HepG2 (cell line): Measurements from ENCODE around the gene DMKN. TPM values are rescaled to one million over a fixed set of nuclear protein-coding genes. Genes with fewer than 3 reads are reported as not detected.

Source experiments
- CBX1 ChIP-seq: IDR thresholded peaks from one replicate; pipeline ENCODE4 v1.6.1; 2016; ENCODE audit warnings: antibody characterized with exemption, low read depth
- CBX5 ChIP-seq: sonication (generic); formaldehyde crosslinking; IDR thresholded peaks from 2 replicates; pipeline ENCODE4 v1.4.0; 2020; ENCODE audit warnings: missing genetic modification reagents, borderline replicate concordance
- DNMT3B ChIP-seq: conservative IDR thresholded peaks from 2 replicates; pipeline ENCODE4 v1.6.1; 2016; ENCODE audit warnings: missing biosample characterization, control low read depth
- ELF1 ChIP-seq: sonication (generic); formaldehyde crosslinking; IDR thresholded peaks from 2 replicates; pipeline ENCODE4 v1.4.0; 2020; ENCODE audit warnings: missing genetic modification reagents
- GATAD2A ChIP-seq: IDR thresholded peaks from 2 replicates; pipeline ENCODE4 v1.6.1; 2016
- HMG20B ChIP-seq: conservative IDR thresholded peaks from 2 replicates; pipeline ENCODE4 v1.6.1; 2016; ENCODE audit warnings: missing genetic modification reagents, missing compliant biosample characterization
- IRX3 ChIP-seq: sonication (generic); formaldehyde crosslinking; IDR thresholded peaks from 2 replicates; pipeline ENCODE4 v1.8.1; 2023; ENCODE audit warnings: mild to moderate bottlenecking, low read depth, missing genetic modification reagents, borderline replicate concordance
- NR2F1 ChIP-seq, 2 experiments: fragments of 450-650 bp in 1 of 2; formaldehyde crosslinking in 1 of 2; IDR thresholded peaks; 2 replicates each; pipeline versions ENCODE4 v1.5.0 to v1.6.1; 2016 to 2020; ENCODE audit warnings: mild to moderate bottlenecking in 1 of 2, missing compliant biosample characterization in 1 of 2, missing genetic modification reagents in 1 of 2, moderate library complexity in 1 of 2
- NR2F6 ChIP-seq, 2 experiments: IDR thresholded peaks; 2 replicates each; pipeline ENCODE4 v1.6.1; 2016; ENCODE audit warnings: antibody characterized with exemption in 1 of 2, mild to moderate bottlenecking in 1 of 2
- PCBP2 ChIP-seq: fragments of 200-400 bp; formaldehyde crosslinking; optimal IDR thresholded peaks from 2 replicates; pipeline ENCODE3; 2018; ENCODE audit warnings: low read length, low read depth; ENCODE audit not compliant: poor library complexity, severe bottlenecking
- PHF5A ChIP-seq: IDR thresholded peaks from one replicate; pipeline ENCODE4 v1.6.1; 2018; ENCODE audit warnings: low read depth, missing genetic modification reagents; ENCODE audit not compliant: unreplicated experiment
- PRPF4 ChIP-seq: fragments of 200-400 bp; formaldehyde crosslinking; IDR thresholded peaks from 2 replicates; pipeline ENCODE4 v1.6.1; 2016; ENCODE audit warnings: low read length, low read depth; ENCODE audit not compliant: poor library complexity, severe bottlenecking
- SOX13 ChIP-seq, 3 experiments: fragments of 450-650 bp in 1 of 3; sonication (generic) in 1 of 3; formaldehyde crosslinking in 1 of 3; IDR thresholded peaks in 2 of 3; conservative IDR thresholded peaks in 1 of 3; 2 replicates each; pipeline versions ENCODE4 v1.5.0 to v1.6.1; 2016 to 2020; ENCODE audit warnings: antibody characterized with exemption in 1 of 3, mild to moderate bottlenecking in 1 of 3, missing compliant biosample characterization in 1 of 3, missing genetic modification reagents in 1 of 3, moderate library complexity in 1 of 3
- SRSF1 ChIP-seq: fragments of 200-400 bp; formaldehyde crosslinking; optimal IDR thresholded peaks from 2 replicates; pipeline ENCODE3; 2017; ENCODE audit warnings: mild to moderate bottlenecking, low read depth, low read length, moderate library complexity
- ZBTB7A ChIP-seq: sonication (generic); formaldehyde crosslinking; IDR thresholded peaks from 2 replicates; pipeline ENCODE4 v1.8.0; 2022; ENCODE audit warnings: mild to moderate bottlenecking, missing genetic modification reagents
- ZNF329 ChIP-seq: sonication (generic); formaldehyde crosslinking; IDR thresholded peaks from 2 replicates; pipeline ENCODE4 v1.9.0; 2021; ENCODE audit warnings: low read depth, mild to moderate bottlenecking, missing genetic modification reagents
- ZNF33A ChIP-seq: sonication (generic); formaldehyde crosslinking; IDR thresholded peaks from 2 replicates; pipeline ENCODE4 v1.5.1; 2020; ENCODE audit warnings: missing genetic modification reagents, mild to moderate bottlenecking, moderate library complexity, borderline replicate concordance
- ZNF432 ChIP-seq: sonication (generic); formaldehyde crosslinking; IDR thresholded peaks from 2 replicates; pipeline ENCODE4 v1.5.0; 2020; ENCODE audit warnings: missing genetic modification reagents, mild to moderate bottlenecking, borderline replicate concordance
- ZNF605 ChIP-seq: sonication (generic); formaldehyde crosslinking; IDR thresholded peaks from 2 replicates; pipeline ENCODE4 v1.8.0; 2022; ENCODE audit warnings: mild to moderate bottlenecking, missing genetic modification reagents
- ZNF737 ChIP-seq: sonication (generic); formaldehyde crosslinking; IDR thresholded peaks from 2 replicates; pipeline ENCODE4 v1.5.0; 2020; ENCODE audit warnings: missing genetic modification reagents, mild to moderate bottlenecking, borderline replicate concordance
- ZNF792 ChIP-seq: IDR thresholded peaks from 2 replicates; pipeline ENCODE4 v1.6.1; 2016
- polyA plus RNA-seq, 8 experiments: library from polyadenylated mRNA; depleted of rRNA in 3 of 8; stranded (reverse) in 7 of 8; unstranded in 1 of 8; fragments of >200 nt; fragmentation: Illumina TruSeq in 4 of 8; extraction: Trizol in 4 of 8; gene quantifications; 2 replicates each; pipeline versions ENCODE4 v1.2.1 to v1.2.3, GENCODE V29; 2011 to 2016; ENCODE audit warnings: low read depth in 4 of 8, missing spikeins in 1 of 8, mixed read lengths in 1 of 8; ENCODE audit not compliant: insufficient read depth in 1 of 8
- total RNA-seq, 5 experiments: library from RNA; depleted of rRNA; stranded (reverse); fragments of >200 nt; fragmentation: Illumina TruSeq; extraction: Trizol; gene quantifications; 2 replicates each; pipeline ENCODE4 v1.2.3, GENCODE V29; 2016; ENCODE audit warnings: low read depth in 1 of 5
- TF ChIP-seq, protein P1 (sequence below): sonication (generic); formaldehyde crosslinking; IDR thresholded peaks from 2 replicates; pipeline ENCODE4 v1.4.0; 2020; ENCODE audit warnings: missing genetic modification reagents
- TF ChIP-seq, protein P2 (sequence below): sonication (generic); formaldehyde crosslinking; IDR thresholded peaks from 2 replicates; pipeline ENCODE4 v1.8.1; 2023; ENCODE audit warnings: mild to moderate bottlenecking, missing genetic modification reagents, borderline replicate concordance
- TF ChIP-seq, protein P3 (sequence below): sonication (generic); formaldehyde crosslinking; IDR thresholded peaks from 2 replicates; pipeline ENCODE4 v1.8.1; 2023; ENCODE audit warnings: missing genetic modification reagents, inconsistent platforms, borderline replicate concordance

DMKN gene
- total and polyA plus RNA-seq, 2 of the 13 experiments (the other 11 are each of a cell fraction or from before 2014, with no cell fraction given): 50.8 to 57.1 TPM

DNA sequence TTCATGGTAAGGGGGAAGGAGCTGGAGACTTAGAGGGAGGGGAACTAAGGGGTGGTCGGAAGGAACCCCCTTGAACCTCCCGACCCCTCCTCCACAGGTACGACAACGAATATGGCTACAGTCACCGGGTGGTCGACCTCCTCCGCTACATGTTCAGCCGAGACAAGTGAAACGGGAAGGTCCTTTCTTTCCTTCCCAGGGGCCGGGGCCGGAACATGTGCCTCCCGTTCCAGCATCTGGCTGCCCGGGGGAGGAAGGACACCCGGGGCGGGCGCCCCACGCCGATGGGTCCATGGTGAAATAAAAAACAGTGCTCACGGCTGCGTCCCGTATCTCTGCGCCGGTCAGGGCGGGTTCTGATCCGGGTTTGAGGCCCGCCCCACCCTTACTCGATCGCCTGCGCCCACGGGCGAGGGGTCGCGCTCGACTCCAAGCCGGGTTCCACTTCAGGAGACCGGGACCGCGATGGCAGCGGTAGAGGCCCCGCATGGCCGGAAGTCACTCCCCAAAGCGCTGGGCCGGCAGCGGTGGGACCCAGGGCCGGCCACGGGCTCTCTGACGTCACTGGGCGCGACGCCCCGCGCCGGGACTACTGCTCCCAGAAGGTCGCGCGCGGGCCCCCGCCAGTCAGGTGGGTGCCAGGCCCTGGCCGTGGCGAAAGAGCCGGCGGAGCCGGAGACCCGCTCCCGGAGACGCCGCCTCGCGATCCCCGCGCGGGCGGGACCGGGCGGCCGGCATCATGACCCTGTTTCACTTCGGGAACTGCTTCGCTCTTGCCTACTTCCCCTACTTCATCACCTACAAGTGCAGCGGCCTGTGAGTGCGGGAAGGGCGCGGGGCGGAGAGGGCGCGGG is 31.8 kb upstream of the DMKN start, which contains the start of gene TMEM147 (continued):
- TF ChIP-seq, protein P1, sequence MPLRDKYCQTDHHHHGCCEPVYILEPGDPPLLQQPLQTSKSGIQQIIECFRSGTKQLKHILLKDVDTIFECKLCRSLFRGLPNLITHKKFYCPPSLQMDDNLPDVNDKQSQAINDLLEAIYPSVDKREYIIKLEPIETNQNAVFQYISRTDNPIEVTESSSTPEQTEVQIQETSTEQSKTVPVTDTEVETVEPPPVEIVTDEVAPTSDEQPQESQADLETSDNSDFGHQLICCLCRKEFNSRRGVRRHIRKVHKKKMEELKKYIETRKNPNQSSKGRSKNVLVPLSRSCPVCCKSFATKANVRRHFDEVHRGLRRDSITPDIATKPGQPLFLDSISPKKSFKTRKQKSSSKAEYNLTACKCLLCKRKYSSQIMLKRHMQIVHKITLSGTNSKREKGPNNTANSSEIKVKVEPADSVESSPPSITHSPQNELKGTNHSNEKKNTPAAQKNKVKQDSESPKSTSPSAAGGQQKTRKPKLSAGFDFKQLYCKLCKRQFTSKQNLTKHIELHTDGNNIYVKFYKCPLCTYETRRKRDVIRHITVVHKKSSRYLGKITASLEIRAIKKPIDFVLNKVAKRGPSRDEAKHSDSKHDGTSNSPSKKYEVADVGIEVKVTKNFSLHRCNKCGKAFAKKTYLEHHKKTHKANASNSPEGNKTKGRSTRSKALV (CRISPR knock-in tag): 0 out of 2 replicates have a peak, but pooled peaks have one; percentile 18
- TF ChIP-seq ZNF792 (CRISPR knock-in tag) (peak; percentile 46; the same call in 1 of the 2 replicates), HMG20B (no peak), NR2F1 (CRISPR knock-in tag; IDR thresholded peaks at IDR 0.05) (no peak), NR2F6 (IDR thresholded peaks at IDR 0.05) (no peak), NR2F6 (CRISPR knock-in tag; IDR thresholded peaks at IDR 0.05) (peak; percentile 48), ZNF737 (CRISPR knock-in tag) (no peak), ZNF329 (CRISPR knock-in tag) (no peak), ZBTB7A (CRISPR knock-in tag) (0 out of 2 replicates have a peak, but pooled peaks have one; percentile 17), ELF1 (CRISPR knock-in tag) (peak; percentile 88), ZNF605 (peak; percentile 57; the same call in 1 of the 2 replicates), ZNF33A (CRISPR knock-in tag) (no peak), PHF5A (no peak), CBX1 (peak; percentile 26), DNMT3B (CRISPR knock-in tag) (no peak), PRPF4 (no peak), CBX5 (CRISPR knock-in tag) (peak; percentile 66), SRSF1 (no peak), IRX3 (no peak), SOX13 (IDR thresholded peaks at IDR 0.05) (no peak), SOX13 (CRISPR knock-in tag; conservative IDR thresholded peaks at IDR 0.05 in 1 of 2, IDR thresholded peaks at IDR 0.05 in 1 of 2) (0 out of 4 replicates have a peak, but pooled peaks of 1 of the 2 experiments have one; percentile 13), ZNF432 (CRISPR knock-in tag) (no peak), GATAD2A (CRISPR knock-in tag) (no peak), PCBP2 (no peak)
- TF ChIP-seq, protein P2, sequence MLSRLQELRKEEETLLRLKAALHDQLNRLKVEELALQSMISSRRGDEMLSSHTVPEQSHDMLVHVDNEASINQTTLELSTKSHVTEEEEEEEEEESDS (CRISPR knock-in tag): no peak
- TF ChIP-seq, protein P3, sequence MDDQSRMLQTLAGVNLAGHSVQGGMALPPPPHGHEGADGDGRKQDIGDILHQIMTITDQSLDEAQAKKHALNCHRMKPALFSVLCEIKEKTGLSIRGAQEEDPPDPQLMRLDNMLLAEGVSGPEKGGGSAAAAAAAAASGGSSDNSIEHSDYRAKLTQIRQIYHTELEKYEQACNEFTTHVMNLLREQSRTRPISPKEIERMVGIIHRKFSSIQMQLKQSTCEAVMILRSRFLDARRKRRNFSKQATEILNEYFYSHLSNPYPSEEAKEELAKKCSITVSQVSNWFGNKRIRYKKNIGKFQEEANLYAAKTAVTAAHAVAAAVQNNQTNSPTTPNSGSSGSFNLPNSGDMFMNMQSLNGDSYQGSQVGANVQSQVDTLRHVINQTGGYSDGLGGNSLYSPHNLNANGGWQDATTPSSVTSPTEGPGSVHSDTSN (CRISPR knock-in tag): peak; percentile 85; the same call in 1 of the 2 replicates
